ENCODE data around the gene KIFAP3.

DNA sequence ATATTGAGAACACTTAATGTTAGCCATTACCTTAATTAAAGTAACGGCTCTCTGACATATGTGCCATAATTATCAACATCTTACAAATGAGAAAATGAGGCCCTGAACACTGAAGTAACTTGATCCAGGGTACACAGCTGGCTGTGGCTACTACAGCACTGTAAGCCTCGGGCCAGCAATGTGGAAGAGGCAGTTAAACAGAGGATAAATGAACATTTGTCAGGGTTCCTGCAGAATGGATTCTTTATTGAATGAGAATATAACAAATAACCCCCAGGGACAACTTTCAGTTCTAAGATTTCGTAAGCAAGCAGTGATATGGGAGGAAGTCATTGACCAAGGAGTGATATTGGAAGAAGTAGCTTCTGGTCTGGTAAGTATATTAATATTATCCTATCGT is 110.3 kb downstream of the KIFAP3 start:
- TF ChIP-seq EZH2 (IDR thresholded peaks at IDR 0.05; ENCODE audit: borderline replicate concordance, insufficient read depth, low read depth, low read length, poor library complexity, severe bottlenecking), result no peak
- TF ChIP-seq, protein P1, sequence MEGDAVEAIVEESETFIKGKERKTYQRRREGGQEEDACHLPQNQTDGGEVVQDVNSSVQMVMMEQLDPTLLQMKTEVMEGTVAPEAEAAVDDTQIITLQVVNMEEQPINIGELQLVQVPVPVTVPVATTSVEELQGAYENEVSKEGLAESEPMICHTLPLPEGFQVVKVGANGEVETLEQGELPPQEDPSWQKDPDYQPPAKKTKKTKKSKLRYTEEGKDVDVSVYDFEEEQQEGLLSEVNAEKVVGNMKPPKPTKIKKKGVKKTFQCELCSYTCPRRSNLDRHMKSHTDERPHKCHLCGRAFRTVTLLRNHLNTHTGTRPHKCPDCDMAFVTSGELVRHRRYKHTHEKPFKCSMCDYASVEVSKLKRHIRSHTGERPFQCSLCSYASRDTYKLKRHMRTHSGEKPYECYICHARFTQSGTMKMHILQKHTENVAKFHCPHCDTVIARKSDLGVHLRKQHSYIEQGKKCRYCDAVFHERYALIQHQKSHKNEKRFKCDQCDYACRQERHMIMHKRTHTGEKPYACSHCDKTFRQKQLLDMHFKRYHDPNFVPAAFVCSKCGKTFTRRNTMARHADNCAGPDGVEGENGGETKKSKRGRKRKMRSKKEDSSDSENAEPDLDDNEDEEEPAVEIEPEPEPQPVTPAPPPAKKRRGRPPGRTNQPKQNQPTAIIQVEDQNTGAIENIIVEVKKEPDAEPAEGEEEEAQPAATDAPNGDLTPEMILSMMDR (IDR thresholded peaks at IDR 0.05), result no peak
